Keratinocyte (primary cell): Measurements from ENCODE around the gene GFOD1.

Source experiments
- EZH2 ChIP-seq: IDR thresholded peaks from one replicate; pipeline ENCODE4 v1.6.1; 2012; ENCODE audit warnings: inconsistent platforms, mild to moderate bottlenecking, low read length, moderate library complexity
- TF ChIP-seq, protein P1 (sequence below), 3 experiments: IDR thresholded peaks in 1 of 3; conservative IDR thresholded peaks in 1 of 3; optimal IDR thresholded peaks in 1 of 3; 2 replicates in 2 of 3; 3 replicates in 1 of 3; pipeline versions ENCODE3 to v1.5.1; 2011; ENCODE audit warnings: low read length in 3 of 3, mild to moderate bottlenecking in 3 of 3, moderate library complexity in 2 of 3, control low read depth in 1 of 3, inconsistent platforms in 1 of 3; ENCODE audit not compliant: insufficient read depth in 2 of 3; ENCODE audit errors: extremely low read depth in 1 of 3

DNA sequence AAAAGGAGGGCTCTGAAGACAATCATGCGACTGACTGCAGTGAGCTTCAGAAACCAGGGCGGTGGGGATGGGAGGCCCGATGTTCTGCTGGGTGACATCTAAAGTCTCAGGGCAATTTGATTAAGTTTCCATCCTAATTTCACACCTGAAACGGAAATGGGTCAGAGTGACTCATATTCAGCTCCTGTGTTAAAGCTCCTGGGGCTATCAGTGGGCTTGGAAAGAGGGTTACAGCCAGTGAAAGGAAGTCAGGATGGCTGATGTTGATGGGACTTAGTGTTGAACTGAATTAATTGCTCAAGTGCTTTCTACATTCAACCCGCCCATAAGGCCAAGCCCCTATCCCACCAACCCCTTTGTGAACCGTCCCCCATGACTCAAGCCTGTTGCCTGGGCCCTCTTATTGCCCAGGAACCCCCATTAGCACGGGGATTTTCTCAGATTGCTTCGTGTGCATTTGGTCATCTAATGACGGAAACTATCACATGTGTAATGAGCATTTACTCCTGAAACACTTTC, 112.0 kb downstream of the GFOD1 start:
- TF ChIP-seq, protein P1, sequence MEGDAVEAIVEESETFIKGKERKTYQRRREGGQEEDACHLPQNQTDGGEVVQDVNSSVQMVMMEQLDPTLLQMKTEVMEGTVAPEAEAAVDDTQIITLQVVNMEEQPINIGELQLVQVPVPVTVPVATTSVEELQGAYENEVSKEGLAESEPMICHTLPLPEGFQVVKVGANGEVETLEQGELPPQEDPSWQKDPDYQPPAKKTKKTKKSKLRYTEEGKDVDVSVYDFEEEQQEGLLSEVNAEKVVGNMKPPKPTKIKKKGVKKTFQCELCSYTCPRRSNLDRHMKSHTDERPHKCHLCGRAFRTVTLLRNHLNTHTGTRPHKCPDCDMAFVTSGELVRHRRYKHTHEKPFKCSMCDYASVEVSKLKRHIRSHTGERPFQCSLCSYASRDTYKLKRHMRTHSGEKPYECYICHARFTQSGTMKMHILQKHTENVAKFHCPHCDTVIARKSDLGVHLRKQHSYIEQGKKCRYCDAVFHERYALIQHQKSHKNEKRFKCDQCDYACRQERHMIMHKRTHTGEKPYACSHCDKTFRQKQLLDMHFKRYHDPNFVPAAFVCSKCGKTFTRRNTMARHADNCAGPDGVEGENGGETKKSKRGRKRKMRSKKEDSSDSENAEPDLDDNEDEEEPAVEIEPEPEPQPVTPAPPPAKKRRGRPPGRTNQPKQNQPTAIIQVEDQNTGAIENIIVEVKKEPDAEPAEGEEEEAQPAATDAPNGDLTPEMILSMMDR (optimal IDR thresholded peaks at IDR 0.05 in 1 of 3, IDR thresholded peaks at IDR 0.05 in 1 of 3, conservative IDR thresholded peaks at IDR 0.05 in 1 of 3; ENCODE audit: extremely low read depth in 1 of 3, insufficient read depth in 2 of 3, low read length in 3 of 3), result no peak
- no peak for TF ChIP-seq EZH2
